Limb (tissue), 2 donors: ENCODE data around the gene SNX24.
"Not testable (repeated sequence)": the region's sequence is repeated elsewhere in the genome, so short reads cannot be mapped to it uniquely, and the experiment has no call there.

ENCODE experiments used
- DNase-seq, 2 donors: peaks; one replicate each; pipeline ENCODE4 v3.0.0-alpha.2; 2016; ENCODE audit errors: extremely low spot score in 2 of 2

Gene SNX24

DNA sequence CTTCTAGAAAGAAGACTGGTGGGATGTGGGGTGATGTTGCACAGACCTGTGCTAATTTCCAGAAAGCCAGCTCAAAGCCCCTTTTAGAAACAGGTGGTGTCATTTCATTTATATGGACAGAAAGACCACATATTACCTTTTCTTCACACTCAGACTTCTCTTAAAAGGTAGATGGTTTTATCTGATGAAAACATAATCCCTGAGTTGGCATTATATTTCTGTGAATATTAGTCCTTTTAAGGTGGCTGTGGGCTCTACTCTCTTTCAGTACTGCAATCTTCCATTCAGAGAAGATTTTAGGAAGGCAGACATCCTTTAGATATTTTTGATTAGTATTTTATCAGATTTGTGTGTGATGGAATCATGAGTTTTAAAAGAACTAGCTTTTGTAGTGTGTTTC is 117.9 kb downstream of the SNX24 start:
- no peak for DNase-seq

DNA sequence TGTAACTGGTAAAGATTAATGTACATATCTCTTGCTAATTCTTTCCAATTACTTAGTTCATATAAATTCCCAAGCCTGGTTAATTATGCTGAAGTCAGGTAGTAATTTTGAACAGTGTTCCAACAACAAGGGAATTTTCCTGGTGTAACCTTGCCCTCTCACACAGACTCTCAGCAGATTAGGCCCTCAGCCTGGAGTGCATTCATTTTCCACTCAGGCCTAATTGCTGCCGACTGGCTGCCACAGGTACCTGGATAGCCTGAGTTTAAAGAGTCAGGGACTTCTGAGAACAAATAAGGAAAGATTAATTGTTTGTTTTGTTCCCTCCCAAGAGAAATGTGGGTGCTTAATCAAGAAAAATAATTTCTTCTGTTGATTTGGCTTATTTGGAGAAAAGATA is 119.7 kb downstream of the SNX24 start:
- DNase-seq: no peak

DNA sequence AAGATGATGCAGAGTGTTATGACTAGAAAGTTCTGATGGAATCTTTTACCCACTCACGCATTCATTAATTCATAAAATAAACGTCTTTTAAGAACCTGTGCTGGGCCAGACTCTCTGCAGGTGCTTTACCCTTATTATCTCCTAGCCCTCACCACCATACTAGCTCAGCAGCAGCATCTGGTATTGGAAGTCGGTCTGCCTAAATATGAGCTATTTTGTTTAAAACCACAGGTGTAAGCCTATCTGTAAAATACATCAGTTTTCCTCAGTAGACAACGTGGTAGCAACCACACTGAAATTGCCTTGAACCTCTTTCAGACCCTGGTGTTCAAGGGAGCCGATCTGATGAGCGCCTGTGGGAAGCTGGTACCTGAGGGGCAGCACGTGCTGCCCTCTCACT is 121.7 kb downstream of the SNX24 start:
- DNase-seq: no peak

DNA sequence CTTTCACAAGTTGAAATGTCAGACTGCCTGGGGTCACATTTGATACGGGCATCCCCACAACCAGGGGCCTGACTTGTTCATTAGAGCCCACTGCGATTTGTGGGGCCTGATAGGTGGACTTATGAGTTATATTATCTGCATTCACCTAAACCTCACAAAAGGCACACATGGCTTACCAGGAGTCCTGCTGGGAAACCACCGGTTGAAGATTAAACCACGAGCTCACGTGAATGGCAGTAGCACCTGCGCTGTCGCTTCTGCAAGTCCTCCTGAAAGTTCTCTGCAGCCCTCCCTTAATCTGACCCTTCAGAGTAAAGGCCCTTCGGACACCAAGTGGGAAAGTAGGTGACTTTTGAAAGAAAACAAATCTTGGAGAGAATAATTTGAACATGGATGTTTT is 122.2 kb downstream of the SNX24 start:
- DNase-seq: no peak

DNA sequence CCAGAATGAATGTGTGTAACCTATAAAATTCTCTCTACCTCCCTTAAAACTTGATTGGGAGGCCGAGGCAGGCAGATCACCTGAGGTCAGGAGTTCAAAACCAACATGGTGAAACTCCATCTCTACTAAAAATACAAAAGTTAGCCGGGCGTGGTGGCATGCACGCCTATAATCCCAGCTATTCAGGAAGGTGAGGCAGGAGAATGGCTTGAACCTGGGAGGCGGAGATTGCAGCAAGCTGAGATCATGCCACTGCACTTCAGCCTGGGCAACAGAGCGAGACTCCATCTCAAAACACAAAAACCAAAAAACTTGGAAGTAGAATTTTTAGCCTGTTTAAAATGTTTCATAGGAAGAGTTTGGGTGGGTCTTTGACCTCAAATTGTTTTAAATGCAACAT is 122.6 kb downstream of the SNX24 start:
- DNase-seq: not testable (repeated sequence)

DNA sequence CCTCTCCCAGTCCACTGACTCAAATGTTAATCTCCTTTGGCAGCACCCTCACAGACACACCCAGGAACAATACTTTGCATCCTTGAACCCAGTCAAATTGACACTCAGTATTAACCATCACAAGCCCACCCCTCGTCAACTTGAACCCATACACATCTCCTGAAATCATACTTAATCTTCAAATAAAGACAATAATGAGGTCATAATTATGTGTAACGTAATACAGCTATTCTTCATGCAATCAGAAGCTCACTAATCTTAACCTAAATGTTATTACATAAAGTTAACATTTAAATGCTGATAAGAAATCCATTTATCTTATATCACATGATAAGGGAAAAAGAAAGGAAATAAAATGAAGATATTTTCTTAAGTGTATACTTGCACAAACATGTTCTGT is 125.9 kb downstream of the SNX24 start:
- DNase-seq: no peak

DNA sequence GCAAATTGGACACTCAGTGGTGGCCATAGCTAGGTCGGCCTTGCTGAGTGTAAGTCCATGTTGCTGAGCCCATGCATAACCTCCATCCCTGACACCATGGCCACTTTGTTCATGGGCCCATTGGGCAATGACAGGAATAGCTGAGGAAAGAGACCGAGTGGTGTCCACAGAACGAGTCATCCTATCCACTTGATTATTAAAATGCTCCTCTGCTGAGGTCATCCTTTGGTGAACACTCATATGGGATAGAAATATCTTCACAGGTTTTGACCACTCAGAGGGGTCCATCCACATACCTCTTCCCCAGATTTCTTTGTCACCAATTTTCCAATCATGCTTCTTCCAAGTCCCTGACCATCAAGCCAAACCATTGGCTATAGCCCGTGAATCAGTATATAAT is 127.5 kb downstream of the SNX24 start:
- no peak for DNase-seq

DNA sequence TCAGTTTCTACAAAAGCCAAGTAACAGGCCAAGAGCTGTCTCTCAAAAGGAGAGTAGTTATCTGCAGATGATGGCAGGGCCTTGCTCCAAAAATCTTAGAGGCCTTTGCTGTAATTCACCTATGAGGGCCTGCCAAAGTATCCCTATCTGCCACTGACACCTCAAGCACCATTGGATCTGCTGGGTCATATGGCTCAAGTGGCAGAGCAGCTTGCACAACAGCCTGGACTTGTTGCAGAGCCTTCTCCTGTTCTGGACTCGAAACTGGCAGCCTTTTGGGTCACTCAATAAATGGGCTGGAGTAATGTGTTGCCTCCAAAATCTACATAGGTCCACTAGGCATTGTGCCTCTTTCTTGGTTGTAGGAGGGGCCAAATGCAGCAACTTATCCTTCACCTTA is 128.3 kb downstream of the SNX24 start:
- not testable (repeated sequence) for DNase-seq

DNA sequence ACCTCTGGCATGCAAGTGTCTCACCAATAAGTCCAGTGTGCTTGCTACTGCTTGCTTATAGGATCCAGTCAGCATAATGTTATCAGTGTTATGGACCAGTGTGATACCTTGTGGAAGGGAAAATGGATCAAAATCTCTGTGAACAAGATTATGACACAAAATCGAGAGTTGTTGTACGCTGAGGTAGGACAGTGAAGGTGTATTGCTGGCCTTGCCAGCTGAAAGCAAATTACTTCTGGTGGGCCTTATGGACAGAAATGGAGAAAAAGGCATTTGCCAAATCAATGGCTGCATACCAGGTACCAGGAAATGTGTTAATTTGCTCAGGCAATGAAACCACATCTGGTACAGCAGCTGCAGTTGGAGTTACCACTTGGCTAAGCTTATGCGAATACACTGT is 128.8 kb downstream of the SNX24 start:
- not testable (repeated sequence) for DNase-seq

DNA sequence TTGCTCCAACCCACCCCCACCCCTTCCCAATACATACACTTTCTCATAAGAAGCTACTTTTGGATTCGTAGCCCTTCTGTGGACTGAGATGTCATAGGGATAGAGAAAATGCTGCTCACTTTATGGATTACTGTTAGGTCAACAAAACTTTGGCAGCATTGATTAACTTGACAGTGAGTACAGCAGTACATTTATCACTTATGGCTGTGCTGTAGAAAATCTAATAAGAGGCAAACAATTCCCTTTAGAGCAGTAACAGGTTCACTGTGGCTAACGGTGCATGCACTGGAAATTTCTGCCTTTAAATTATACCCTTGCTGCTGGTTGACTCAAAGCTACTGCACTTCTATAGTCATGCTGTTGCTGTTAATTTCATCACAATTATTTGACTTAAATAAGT is 131.9 kb downstream of the SNX24 start:
- no peak for DNase-seq

DNA sequence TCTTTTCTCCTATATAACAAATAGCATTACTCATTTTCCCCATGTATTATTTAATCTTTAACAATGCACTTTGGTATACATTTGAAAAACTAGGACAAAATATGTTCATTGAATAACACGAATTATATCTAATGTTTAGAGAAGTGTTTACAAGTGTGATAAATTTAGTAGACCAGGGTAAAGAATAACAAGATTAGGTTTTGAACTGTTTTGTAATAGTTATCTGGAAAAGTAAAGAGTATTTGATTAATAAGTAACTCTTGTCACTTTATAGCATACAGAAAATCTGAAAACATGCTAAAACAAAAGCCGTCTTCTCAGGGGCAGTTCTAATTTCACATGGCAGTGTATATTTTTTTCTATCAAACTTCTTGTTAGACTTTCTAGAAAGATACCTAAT is 132.7 kb downstream of the SNX24 start:
- no peak for DNase-seq

DNA sequence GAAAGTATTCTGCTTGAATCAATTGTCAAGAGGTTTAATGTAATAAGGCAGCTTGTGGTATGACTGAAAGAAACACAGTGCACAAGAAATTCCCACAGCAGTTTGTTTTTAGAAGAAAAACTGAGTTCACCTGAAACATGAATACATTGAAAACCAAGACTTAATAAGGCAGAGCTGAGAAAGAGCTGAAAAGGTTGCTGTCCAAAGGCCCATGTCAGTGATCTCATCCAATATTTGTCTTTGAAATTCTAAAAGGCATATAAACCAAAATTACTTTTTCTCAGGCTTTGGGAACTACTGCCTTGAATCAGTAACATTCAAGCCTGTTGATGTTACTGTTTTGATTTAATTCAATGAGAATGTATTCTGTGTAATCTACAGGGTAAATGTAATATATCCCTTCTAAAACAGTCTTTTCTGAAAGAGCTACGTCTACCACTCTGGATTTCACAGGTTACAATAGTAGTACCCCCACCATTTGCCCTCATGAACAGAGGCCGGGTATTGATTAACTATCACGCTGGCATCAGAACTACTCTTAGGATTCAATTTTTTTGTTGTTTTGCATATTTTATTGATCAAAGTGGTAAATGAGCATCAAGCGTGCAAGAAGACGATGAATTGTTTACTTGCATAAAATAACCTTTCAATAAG is 133.4 kb downstream of the SNX24 start:
- no peak for DNase-seq

DNA sequence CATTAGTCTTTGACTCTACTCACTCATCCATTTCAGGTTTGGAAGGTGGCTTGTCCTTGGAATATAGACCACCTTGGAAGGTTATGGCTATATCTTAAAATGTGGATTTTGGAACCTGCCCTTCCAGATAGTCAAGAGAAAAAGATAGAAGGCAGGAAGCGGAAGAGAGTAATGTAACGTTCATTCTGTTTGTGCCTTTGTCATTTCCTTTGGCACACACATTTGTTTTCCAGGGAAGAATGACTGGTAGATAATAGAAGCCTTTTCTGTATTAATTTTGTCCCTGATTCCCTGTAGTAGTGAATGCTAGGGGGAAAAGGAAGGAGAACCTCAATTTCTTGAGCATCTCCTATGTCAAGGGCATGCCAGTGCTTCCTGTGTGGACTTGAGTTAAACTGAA is 136.4 kb downstream of the SNX24 start:
- DNase-seq: no peak

DNA sequence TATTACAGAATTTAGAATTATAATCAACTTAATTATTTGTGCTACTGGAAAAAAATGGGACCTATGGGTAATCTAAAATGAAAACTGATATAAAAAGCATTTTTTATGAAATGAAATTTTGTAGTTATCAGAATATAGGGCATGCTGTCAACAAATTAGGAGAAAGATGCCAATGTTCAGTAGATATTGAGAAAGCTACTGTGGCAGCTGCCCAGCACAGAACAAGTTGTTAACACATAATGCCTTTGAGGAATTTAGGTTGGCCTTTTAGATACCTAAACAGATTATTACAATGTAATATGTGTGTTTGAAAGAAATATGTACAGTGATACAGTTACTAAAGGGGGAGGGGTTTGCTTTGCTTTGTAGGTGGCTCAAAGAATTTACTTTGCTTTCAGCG is 137.0 kb downstream of the SNX24 start:
- no peak for DNase-seq

DNA sequence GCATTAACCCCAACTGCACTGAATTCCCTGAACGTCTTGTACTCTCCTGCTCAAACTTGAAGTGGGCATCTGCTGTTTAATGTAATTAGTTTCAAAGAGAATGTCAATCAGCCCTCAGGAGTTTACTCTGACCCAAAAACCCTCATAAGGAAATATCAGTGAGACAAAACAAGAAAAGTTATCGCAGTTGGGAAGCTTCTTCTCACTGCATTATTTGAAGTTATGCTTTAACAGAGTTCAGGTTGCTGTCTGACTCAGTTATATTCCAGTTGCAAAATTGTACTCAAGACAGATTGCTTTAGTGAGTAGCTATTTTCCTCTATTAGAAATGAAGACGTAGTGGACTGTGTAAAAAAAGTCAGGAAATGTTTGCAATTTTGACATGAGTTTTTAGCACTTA is 139.0 kb downstream of the SNX24 start:
- no peak for DNase-seq

DNA sequence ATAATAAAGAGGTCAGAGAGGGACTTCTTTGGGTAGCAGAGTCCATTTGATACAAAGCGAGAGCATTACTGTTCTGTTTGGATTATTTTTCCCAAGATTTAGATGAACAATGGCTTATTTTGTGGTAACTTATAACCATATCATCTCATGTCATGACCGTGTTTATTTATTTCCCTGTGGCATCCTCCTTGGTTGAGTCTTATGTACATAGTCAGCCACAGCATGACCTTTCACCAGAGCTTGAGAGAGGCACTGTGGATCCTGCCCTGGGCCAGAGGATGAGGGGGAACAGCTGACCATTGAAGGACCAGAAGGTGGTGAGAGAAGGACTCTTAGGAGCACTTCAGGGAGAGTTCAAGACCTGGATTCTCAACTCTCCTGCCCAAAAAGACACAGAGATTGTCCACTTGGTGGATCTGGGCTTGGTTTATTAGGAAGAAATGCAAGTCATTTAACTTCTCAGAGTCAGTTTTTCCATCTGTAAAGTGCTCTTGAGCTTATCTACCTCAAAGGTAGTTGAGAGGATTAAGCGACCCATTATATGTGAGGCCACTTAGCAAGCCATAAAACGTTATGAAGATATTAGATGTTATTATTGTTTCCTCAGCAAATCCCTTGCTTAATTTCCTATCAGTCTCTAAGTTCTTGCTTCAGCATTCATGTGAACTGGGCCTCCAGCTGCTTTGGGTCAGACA is 139.7 kb downstream of the SNX24 start:
- no peak for DNase-seq

DNA sequence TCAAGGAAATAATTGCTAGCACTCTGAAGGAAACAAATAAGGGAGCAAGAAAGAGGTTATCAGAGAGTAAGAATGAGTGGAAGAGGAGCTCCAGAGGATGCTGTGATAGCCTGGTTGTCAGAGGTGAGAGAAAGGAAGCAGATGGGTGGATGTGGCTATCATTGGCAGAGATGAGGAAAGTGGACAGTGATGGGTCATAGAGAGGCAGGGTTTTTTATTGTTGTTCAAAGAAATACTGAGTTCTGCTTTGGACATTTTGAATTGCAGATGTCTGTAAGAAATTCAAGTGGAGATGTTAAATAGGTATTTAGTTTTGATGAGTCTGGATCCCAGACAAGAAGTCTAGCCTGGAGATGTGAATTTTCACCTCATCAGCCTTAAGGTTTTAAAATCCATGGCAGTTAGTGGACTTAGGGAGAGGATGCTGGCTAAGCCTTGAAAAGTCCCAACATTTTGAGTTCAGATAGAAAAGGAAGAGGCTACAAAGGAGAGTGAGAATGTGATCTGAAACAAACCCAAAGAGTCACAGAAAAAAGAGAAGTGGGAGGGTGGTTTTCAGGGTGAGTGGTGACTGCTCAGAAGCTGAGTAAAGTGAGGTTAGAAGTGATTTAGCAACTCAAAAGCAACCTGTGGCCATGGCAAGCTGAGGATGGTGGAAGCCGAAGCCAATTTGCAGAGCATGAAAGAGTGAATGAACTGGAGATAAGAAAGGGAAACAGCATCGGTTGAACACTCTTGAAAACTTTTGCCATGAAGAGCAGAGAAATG is 140.7 kb downstream of the SNX24 start:
- DNase-seq: no peak

DNA sequence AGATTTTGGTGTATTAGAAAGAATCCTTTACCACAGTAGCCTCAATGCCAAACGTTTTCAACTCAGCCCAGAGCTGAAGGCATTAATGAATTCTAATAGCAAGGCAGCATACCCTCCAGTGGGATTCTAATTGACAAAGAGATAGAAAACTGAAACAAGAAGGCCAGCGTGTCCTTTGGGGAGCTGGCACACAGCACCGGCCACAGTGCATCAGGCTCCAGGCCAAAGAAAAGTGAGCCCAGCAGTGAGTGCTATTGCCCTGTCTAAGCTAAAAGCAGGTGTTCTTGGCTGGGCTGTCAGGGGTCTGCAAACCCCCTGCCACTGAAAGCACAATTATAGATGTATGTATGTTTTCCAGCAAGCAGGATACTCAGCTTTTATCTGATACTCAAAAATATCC is 150.7 kb downstream of the SNX24 start:
- no peak for DNase-seq

DNA sequence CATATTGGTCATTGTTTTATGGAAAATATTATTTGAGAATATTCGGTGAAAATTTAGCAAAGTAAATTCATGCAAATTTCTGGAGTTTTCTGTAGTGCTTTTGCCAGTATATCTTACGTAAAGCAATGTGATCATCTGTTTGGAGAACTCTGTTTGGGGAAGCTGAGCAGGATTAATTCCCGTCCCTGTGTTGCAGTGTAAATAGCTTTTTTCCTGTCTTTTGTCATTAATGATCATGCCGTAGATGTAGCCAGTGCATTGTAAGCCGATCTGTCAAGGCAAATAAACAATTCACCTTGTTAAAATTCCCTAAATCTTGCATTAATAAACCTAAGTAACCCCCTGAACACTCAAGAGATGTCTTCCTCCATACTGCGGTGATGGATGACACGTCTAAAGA is 151.9 kb downstream of the SNX24 start:
- no peak for DNase-seq

DNA sequence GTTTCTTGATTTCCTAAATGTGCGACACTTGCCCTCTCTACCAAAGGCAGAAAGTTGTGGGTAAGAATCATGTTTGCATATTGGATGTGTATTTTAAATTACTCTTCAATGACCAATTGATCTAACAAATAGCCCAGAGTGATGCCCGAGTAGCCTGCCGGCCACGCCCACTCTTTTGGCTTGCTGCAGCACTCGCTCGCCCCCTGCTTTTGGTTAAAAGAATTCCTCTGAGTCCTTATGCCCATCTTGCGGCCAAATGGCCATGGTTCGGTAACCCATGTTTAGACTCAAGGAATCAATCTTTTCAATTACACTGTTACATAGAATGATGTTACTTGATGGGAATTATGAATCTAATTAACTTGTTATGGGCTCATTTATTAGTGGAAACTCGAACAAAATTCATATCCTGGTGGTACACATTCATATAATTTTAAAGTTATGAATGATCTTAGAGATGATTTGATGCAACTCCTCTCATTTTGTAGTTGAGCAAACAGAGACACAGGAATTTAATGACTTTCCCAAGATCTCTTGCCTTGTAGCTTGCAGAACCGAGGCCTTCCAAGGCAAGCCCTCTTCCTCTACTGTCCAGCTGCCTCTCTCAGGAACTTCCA is 154.6 kb downstream of the SNX24 start:
- no peak for DNase-seq

DNA sequence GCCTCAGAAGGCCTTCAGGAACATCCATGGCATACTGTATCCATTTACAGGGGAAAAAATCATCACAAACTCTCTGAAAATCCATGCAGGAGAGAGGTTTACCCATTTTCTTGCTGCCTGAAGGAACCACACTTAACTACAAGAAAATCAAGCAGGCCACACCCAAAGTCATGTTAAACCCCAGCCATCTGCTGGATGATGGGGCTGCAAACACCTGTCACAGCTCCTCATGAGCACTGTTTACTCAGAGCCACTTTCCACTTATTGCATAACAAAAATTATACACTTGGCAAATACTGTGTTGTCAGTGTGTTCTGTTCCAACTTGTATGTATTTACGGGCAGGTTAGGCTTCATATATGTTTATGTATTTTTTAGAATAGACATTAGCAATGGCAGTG is 155.3 kb downstream of the SNX24 start:
- no peak for DNase-seq

DNA sequence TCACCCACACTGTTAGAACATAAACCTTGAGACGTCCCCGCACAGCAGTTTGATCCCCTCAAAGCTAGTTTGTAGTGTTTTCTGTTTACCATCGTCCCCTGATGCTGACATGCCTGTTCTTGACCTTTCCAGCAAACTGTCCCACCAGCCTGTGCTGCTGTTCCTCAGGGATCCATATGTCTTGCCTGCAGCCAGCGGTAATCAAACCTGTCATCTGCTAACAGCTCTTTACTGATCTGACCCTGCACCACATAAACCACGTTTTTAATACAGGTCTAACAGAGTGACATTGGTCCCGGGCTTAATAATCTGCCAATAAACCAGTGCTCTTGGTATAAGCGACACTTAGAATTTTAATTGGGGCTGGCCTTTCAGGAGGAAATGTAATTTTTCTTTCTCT is 156.4 kb downstream of the SNX24 start:
- DNase-seq: no peak
